Melanocyte of skin (primary cell): ENCODE measurements around the gene RHOXF2. TPM values are rescaled to one million over a fixed set of nuclear protein-coding genes. Genes with fewer than 3 reads are reported as not detected.

Experiments used
- total RNA-seq, 2 donors: library from RNA; depleted of rRNA; stranded (reverse); fragments of >200 nt; gene quantifications; 2 replicates each; pipeline ENCODE4 v1.2.3, GENCODE V29; 2012

Gene RHOXF2, protein sequence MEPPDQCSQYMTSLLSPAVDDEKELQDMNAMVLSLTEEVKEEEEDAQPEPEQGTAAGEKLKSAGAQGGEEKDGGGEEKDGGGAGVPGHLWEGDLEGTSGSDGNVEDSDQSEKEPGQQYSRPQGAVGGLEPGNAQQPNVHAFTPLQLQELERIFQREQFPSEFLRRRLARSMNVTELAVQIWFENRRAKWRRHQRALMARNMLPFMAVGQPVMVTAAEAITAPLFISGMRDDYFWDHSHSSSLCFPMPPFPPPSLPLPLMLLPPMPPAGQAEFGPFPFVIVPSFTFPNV
- not detected for total RNA-seq

DNA sequence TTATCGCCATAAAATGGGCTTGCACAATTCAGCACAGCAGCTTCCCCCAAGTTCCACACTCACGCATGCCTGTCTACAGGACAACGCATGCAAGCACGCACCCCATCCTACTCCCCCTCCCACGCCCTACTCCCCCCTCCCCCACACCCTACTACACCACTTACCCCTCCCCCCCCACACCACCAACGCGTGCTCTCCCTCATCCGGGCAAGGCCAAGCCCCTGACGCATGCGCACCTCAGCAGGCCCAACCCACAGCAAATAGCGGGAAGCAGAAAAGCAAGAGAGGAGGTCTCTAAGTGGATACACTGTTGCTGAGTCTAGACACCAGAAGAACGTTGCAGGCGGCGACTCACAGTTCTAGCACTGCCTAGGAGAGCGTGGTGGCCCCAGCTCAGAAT, at the start of gene RHOXF2:
Gene RHOXF2 (plus strand): TSS at position 301 of the 400 bp plus-strand sequence. CDS start 138 bp downstream, outside the sequence.

DNA sequence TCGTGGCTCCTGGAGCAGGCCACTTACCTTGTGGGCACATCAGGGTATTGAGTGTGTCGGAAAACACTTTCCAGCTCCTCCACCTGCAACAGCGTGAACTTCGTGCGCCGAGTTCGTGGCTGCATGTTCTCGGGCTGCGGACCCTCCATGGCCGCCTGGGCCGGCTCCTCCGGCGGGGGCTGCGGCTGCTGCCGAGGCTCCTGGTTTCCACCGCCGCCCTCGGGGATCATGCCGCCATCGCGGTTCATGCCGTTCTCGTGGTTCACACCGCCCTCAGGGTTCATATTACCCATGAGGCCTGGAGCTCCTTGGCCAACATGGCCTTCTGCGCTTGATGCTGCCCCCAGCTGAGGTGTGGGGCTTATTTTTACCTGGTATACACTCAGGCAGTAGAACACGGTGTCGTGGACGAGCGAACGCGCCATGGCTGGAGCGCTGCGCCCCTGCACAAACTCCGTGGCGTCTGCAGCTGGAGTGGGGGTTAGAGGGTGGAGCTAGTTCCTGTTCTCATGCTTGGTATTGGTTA, 42.9 kb upstream of the RHOXF2 start, which contains the start of gene RHOXF1:
Gene RHOXF1 (minus strand): TSS at position 476 of the 526 bp plus-strand sequence. CDS start 51 bp downstream, at position 425.

Other genes starting within 250 kb of the RHOXF2 start
- 1 to 10 TPM; 3.4 to 4.0 TPM for gene NKAP, start 214.9 kb upstream of the RHOXF2 start, total RNA-seq
- not detected for gene RHOXF2B, start 80.9 kb upstream of the RHOXF2 start, total RNA-seq
- not detected for gene RHOXF1, start 42.7 kb upstream of the RHOXF2 start, total RNA-seq
- gene ZBTB33, start 92.2 kb downstream of the RHOXF2 start, total RNA-seq, result 10 to 100 TPM; 28.6 to 29.6 TPM
- gene TMEM255A, start 152.8 kb downstream of the RHOXF2 start, total RNA-seq, result 10 to 100 TPM in 1 of 2 donors, 1 to 10 TPM in 1; 7.6 to 18.6 TPM
- not detected for gene ATP1B4, start 203.5 kb downstream of the RHOXF2 start, total RNA-seq